HL-60/S4 treated with retinoic acid at 250 ng/mL for 4 days and 3 days (cell line): ENCODE data around the gene KLF5.
"Not testable (repeated sequence)": the region's sequence is repeated elsewhere in the genome, so short reads cannot be mapped to it uniquely, and the experiment has no call there.

Experiments
- in situ Hi-C: fragments of 300-500 bp; cut with MboI; formaldehyde crosslinking; loops from 2 replicates; pipeline ENCODE4 v1.7.0; 2022; ENCODE audit warnings: low sequenced_read_pairs

KLF5 gene

GRCh38 chr13:73082895-73083294, 24.1 kb downstream of the KLF5 start:
- in situ Hi-C loops: no loop called here

GRCh38 chr13:73088332-73088935, 29.6 kb downstream of the KLF5 start:
- in situ Hi-C loops: no loop called here

GRCh38 chr13:73089213-73089612, 30.4 kb downstream of the KLF5 start:
- in situ Hi-C loops: no loop called here

- in situ Hi-C loops: no loop called here
These were observed 31.5 kb downstream of the KLF5 start for GRCh38 chr13:73090116-73090822.

- in situ Hi-C loops: no loop called here
These were observed 32.0 kb downstream of the KLF5 start for GRCh38 chr13:73090823-73091187.

- in situ Hi-C loops: no loop called here
These were observed 34.0 kb downstream of the KLF5 start for GRCh38 chr13:73092829-73093228.

GRCh38 chr13:73096173-73096572, 37.4 kb downstream of the KLF5 start:
- in situ Hi-C loops: no loop called here

- in situ Hi-C loops: no loop called here
These were observed 37.8 kb downstream of the KLF5 start for GRCh38 chr13:73096638-73097037.

GRCh38 chr13:73100781-73101180, 42.0 kb downstream of the KLF5 start:
- in situ Hi-C loops: not testable (repeated sequence)

- in situ Hi-C loops: no loop called here
These were observed 42.7 kb downstream of the KLF5 start for GRCh38 chr13:73101351-73102007.

- in situ Hi-C loops: no loop called here
These were observed 44.4 kb downstream of the KLF5 start for GRCh38 chr13:73103238-73103637.

- in situ Hi-C loops: no loop called here
These were observed 47.8 kb downstream of the KLF5 start for GRCh38 chr13:73106513-73107178.

GRCh38 chr13:73107481-73107880, 48.7 kb downstream of the KLF5 start:
- in situ Hi-C loops: no loop called here

- in situ Hi-C loops: no loop called here
These were observed 49.2 kb downstream of the KLF5 start for GRCh38 chr13:73107970-73108369.

- in situ Hi-C loops: no loop called here
These were observed 50.6 kb downstream of the KLF5 start for GRCh38 chr13:73109288-73109899.

- in situ Hi-C loops: no loop called here
These were observed 51.2 kb downstream of the KLF5 start for GRCh38 chr13:73109969-73110368.

- in situ Hi-C loops: no loop called here
These were observed 52.0 kb downstream of the KLF5 start for GRCh38 chr13:73110814-73111213.

GRCh38 chr13:73111331-73111730, 52.5 kb downstream of the KLF5 start:
- in situ Hi-C loops: no loop called here

GRCh38 chr13:73119612-73120011, 60.8 kb downstream of the KLF5 start:
- in situ Hi-C loops: no loop called here
